K562 (cell line): ENCODE measurements around the gene SLC24A4. TPM values are rescaled to one million over a fixed set of nuclear protein-coding genes. Genes with fewer than 3 reads are reported as not detected.

ENCODE experiments used
- ATAC-seq: fragments of 200-7000 bp; cut with Tn5 transposase; 3 replicates; pipeline ENCODE4 v1.9.1; 2020; ENCODE audit warnings: moderate library complexity
- BruUV-seq: library from RNA; stranded (reverse); fragments of 400-500 nt; replicated peaks from 2 replicates; lab custom pipeline; 2021; lab: Mats Ljungman, UMichigan
- CTCF ChIA-PET: fragments of 300-600 bp; formaldehyde crosslinking; extraction: SDS; loops from one replicate; lab custom pipeline; 2021; ENCODE audit warnings: low intra/inter-chr PET ratio; lab: Yijun Ruan, JAX
- POLR2A ChIA-PET: fragments of 300-600, 350-650 bp; sonication (Branson Sonifier 250); formaldehyde crosslinking; extraction: SDS; loops from one replicate; lab custom pipeline; 2021; ENCODE audit warnings: antibody characterized with exemption, inconsistent platforms; lab: Yijun Ruan, JAX
- DNase-seq, 4 experiments: peaks; one replicate each; pipeline versions ENCODE4 v3.0.0 to v3.0.0-alpha.2; 2011 to 2018; ENCODE audit warnings: low spot score in 3 of 4, mixed read lengths in 3 of 4; ENCODE audit errors: extremely low read depth in 1 of 4
- FAIRE-seq: peaks from 2 replicates; lab custom pipeline; 2011; peaks lifted over from hg19 to GRCh38; lab: Jason Lieb, UNC
- H2AFZ ChIP-seq: 2 replicates; pipeline ENCODE4 v1.6.0; 2011; ENCODE audit warnings: low read depth, low read length, control low read depth, inconsistent platforms
- H3K27ac ChIP-seq: fragments of 200-600 bp; 3 replicates; pipeline ENCODE4 v1.8.0; 2011; ENCODE audit warnings: low read depth, mild to moderate bottlenecking, control low read depth, inconsistent platforms, low read length, moderate library complexity, mixed read lengths; ENCODE audit errors: extremely low read depth
- H3K27me3 ChIP-seq, 2 experiments: fragments of 300-600 bp in 1 of 2; 2 replicates in 1 of 2; 3 replicates in 1 of 2; pipeline versions ENCODE4 v1.6.0 to v1.8.0; 2011; ENCODE audit warnings: inconsistent platforms in 2 of 2, low read length in 2 of 2, mild to moderate bottlenecking in 1 of 2, mixed read lengths in 1 of 2, moderate library complexity in 1 of 2; ENCODE audit not compliant: control insufficient read depth in 2 of 2, insufficient read depth in 2 of 2
- H3K36me3 ChIP-seq: fragments of 300-600 bp; 3 replicates; pipeline ENCODE4 v1.8.0; 2011; ENCODE audit warnings: mild to moderate bottlenecking, low read length, inconsistent platforms; ENCODE audit not compliant: control insufficient read depth, insufficient read depth
- H3K4me1 ChIP-seq, 2 experiments: fragments of 200-600 bp in 1 of 2; replicated peaks in 1 of 2; 2 replicates in 1 of 2; 3 replicates in 1 of 2; pipeline versions ENCODE4 v1.5.1 to v1.8.0; 2011; ENCODE audit warnings: inconsistent platforms in 2 of 2, low read length in 2 of 2, mild to moderate bottlenecking in 1 of 2, mixed read lengths in 1 of 2, moderate library complexity in 1 of 2; ENCODE audit not compliant: control insufficient read depth in 2 of 2, insufficient read depth in 2 of 2
- H3K4me2 ChIP-seq: 2 replicates; pipeline ENCODE4 v1.6.1; 2011; ENCODE audit warnings: low read length, control low read depth, inconsistent platforms, mixed read lengths; ENCODE audit not compliant: insufficient read depth
- H3K4me3 ChIP-seq: fragments of 200-600 bp; sonication (generic), shearing (Covaris generic); 2 replicates; pipeline ENCODE4 v1.5.1; 2016; ENCODE audit warnings: control low read depth, inconsistent platforms
- H3K79me2 ChIP-seq: fragments of 200-600 bp; 3 replicates; pipeline ENCODE4 v1.8.0; 2011; ENCODE audit warnings: low read length, inconsistent platforms; ENCODE audit not compliant: control insufficient read depth, insufficient read depth
- H3K9ac ChIP-seq, 2 experiments: 2 replicates each; pipeline versions ENCODE4 v1.6.0 to v1.6.1; 2011; ENCODE audit warnings: low read depth in 2 of 2, low read length in 2 of 2, control low read depth in 1 of 2, inconsistent platforms in 1 of 2, mild to moderate bottlenecking in 1 of 2, mixed read lengths in 1 of 2; ENCODE audit not compliant: insufficient read depth in 1 of 2
- H3K9me1 ChIP-seq: one replicate; pipeline ENCODE4 v1.6.0; 2011; ENCODE audit warnings: inconsistent platforms, mild to moderate bottlenecking, low read length, moderate library complexity; ENCODE audit not compliant: control insufficient read depth, insufficient read depth
- H3K9me3 ChIP-seq: replicated peaks from 2 replicates; pipeline ENCODE4 v1.5.1; 2011; ENCODE audit warnings: low read depth, low read length, inconsistent platforms; ENCODE audit not compliant: control insufficient read depth, insufficient read depth
- H4K20me1 ChIP-seq: replicated peaks from 2 replicates; pipeline ENCODE4 v1.6.1; 2011; ENCODE audit warnings: low read length, inconsistent platforms, mixed read lengths; ENCODE audit not compliant: control insufficient read depth, insufficient read depth
- HMG20B ChIP-seq: fragments of 250-450 bp; sonication (Bioruptor Pico); IDR thresholded peaks from 2 replicates; pipeline ENCODE4 v1.5.0; 2021; ENCODE audit warnings: mild to moderate bottlenecking
- KDM2B ChIP-seq: fragments of 250-450 bp; sonication (Bioruptor Pico); IDR thresholded peaks from 2 replicates; pipeline ENCODE4 v1.8.0; 2021; ENCODE audit warnings: mild to moderate bottlenecking, moderate library complexity
- NFIC ChIP-seq: fragments of 450-650 bp; IDR thresholded peaks from 2 replicates; pipeline ENCODE4 v1.6.1; 2017; ENCODE audit warnings: mild to moderate bottlenecking, inconsistent platforms
- RBFOX2 ChIP-seq: fragments of 200-400 bp; formaldehyde crosslinking; IDR thresholded peaks from 2 replicates; pipeline ENCODE4 v1.6.1; 2017; ENCODE audit warnings: low read depth, mild to moderate bottlenecking, low read length, moderate library complexity
- RFX5 ChIP-seq: IDR thresholded peaks from 2 replicates; pipeline ENCODE4 v1.6.1; 2011; ENCODE audit warnings: low read depth, mild to moderate bottlenecking, improper control_type of control experiment, low read length
- SAFB2 ChIP-seq: fragments of 200-400 bp; formaldehyde crosslinking; IDR thresholded peaks from 2 replicates; pipeline ENCODE4 v1.6.1; 2018; ENCODE audit warnings: borderline replicate concordance, low read length, low read depth, moderate library complexity; ENCODE audit not compliant: severe bottlenecking
- SMC3 ChIP-seq: conservative IDR thresholded peaks from 2 replicates; pipeline ENCODE4 v1.6.1; 2011; ENCODE audit warnings: low read depth, low read length, improper control_type of control experiment; ENCODE audit not compliant: insufficient read depth
- SRF ChIP-seq, 2 experiments: fragments of 250-450, 450-650 bp in 1 of 2; sonication (Bioruptor Pico) in 1 of 2; sonication (generic) in 1 of 2; formaldehyde crosslinking; IDR thresholded peaks; 2 replicates each; pipeline versions ENCODE4 v1.5.0 to v1.5.1; 2020 to 2022; ENCODE audit warnings: mild to moderate bottlenecking in 1 of 2, missing genetic modification reagents in 1 of 2
- TFAM ChIP-seq: fragments of 250-450 bp; sonication (Bioruptor Pico); conservative IDR thresholded peaks from 2 replicates; pipeline ENCODE4 v1.5.0; 2021; ENCODE audit warnings: mild to moderate bottlenecking, moderate library complexity
- TGIF2 ChIP-seq: sonication (generic); formaldehyde crosslinking; IDR thresholded peaks from 2 replicates; pipeline ENCODE4 v1.8.1; 2022; ENCODE audit warnings: mild to moderate bottlenecking, missing genetic modification reagents, moderate library complexity
- U2AF2 ChIP-seq: fragments of 200-400 bp; formaldehyde crosslinking; optimal IDR thresholded peaks from 2 replicates; pipeline ENCODE3; 2017; ENCODE audit warnings: low read depth, mild to moderate bottlenecking, low read length
- ZNF175 ChIP-seq: fragments of 200-800 bp; sonication (Bioruptor generic); IDR thresholded peaks from 2 replicates; pipeline ENCODE4 v1.6.1; 2016; ENCODE audit warnings: low read depth, mild to moderate bottlenecking, missing genetic modification characterization, missing compliant biosample characterization
- ZNF184 ChIP-seq: sonication (generic); formaldehyde crosslinking; IDR thresholded peaks from 2 replicates; pipeline ENCODE4 v1.5.0; 2020; ENCODE audit warnings: missing genetic modification reagents
- ZNF282 ChIP-seq: sonication (generic); formaldehyde crosslinking; IDR thresholded peaks from 2 replicates; pipeline ENCODE4 v1.8.1; 2023; ENCODE audit warnings: missing genetic modification reagents
- ZNF354B ChIP-seq: fragments of 250-450 bp; sonication (Bioruptor Pico); IDR thresholded peaks from 2 replicates; pipeline ENCODE4 v1.4.0; 2020
- ZNF785 ChIP-seq: fragments of 250-450 bp; sonication (Bioruptor Pico); IDR thresholded peaks from 2 replicates; pipeline ENCODE4 v1.4.0; 2020; ENCODE audit warnings: mild to moderate bottlenecking
- WGBS: fragments of 100-300 bp; shearing (Covaris generic); methylation state at CpG from one replicate; pipeline ENCODE4 v1.1.6; 2016; ENCODE audit warnings: low coverage, mixed read lengths; ENCODE audit not compliant: insufficient coverage; ENCODE audit errors: missing lambda C conversion rate; 5-methylcytosine and 5-hydroxymethylcytosine counted together
- in situ Hi-C: fragments of 300-500 bp; cut with MboI; formaldehyde crosslinking; loops from 4 replicates; pipeline ENCODE4 v1.15.0; 2018; ENCODE audit warnings: inconsistent platforms, mixed read lengths
- intact Hi-C: fragments of 100-400 bp; cut with micrococcal nuclease; formaldehyde crosslinking; loops from 2 replicates; pipeline ENCODE4 v1.14.2; 2022
- polyA plus RNA-seq, 8 experiments: library from polyadenylated mRNA; depleted of rRNA in 4 of 8; stranded (reverse) in 5 of 8; unstranded in 3 of 8; fragments of >200 nt; fragmentation: Nextera tagmentation in 2 of 8; fragmentation: Illumina TruSeq in 1 of 8; extraction: Ambion mirVana in 2 of 8; extraction: Trizol in 1 of 8; gene quantifications; 2 replicates each; pipeline versions ENCODE4 v1.2.1 to v1.2.3, GENCODE V29; 2011 to 2014; ENCODE audit warnings: inconsistent platforms in 1 of 8, missing spikeins in 1 of 8
- total RNA-seq, 7 experiments: library from RNA; depleted of rRNA in 6 of 7; stranded (reverse); fragments of >200 nt in 6 of 7; fragmentation: Illumina TruSeq in 2 of 7; extraction: Trizol in 2 of 7; gene quantifications; 2 replicates each; pipeline versions ENCODE4 v1.2.1 to v1.2.3, GENCODE V29; 2011 to 2021; ENCODE audit warnings: low replicate concordance in 1 of 7

Gene SLC24A4
- total and polyA plus RNA-seq, 9 of the 15 experiments (the other 6 are each of a cell fraction or from before 2014, with no cell fraction given): not detected

DNA sequence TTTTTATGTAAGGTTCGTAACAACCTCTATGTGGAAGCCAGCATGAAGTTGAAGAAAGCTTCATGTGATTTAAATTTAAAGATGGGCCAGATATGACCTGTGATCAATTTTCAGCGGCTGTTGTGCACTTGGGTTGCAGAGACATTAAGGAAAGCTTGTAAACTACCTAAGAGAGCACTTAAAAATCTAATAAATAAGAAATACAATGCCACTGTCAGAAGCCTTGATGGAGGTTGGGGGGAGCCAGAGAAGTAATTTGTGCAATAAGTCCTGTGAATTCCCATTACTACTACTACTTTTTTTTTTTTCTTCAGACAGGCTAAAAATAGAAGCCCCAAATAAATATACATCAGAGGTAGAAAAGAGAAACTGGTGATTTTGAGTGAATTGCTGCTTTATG, 30.3 kb upstream of the SLC24A4 start:
- CTCF ChIA-PET: no interaction called here
- Histone ChIP-seq H3K9me1 (no peaks in the 10 kb centered on the region), H3K36me3 (no peaks in the 10 kb centered on the region), H3K9ac (no peak overlapping the region), H4K20me1 (no peaks in the 10 kb centered on the region), H3K27me3 (peaks cover 2 to 10% of the 10 kb centered on the region in 2 experiments; a peak in 2 of 5 replicates), H3K79me2 (no peaks in the 10 kb centered on the region), H3K4me3 (no peak overlapping the region), H3K4me1 (peaks cover 0 to 3% of the 10 kb centered on the region in 2 experiments; a peak in 1 of 5 replicates), H3K9me3 (no peaks in the 10 kb centered on the region), H3K4me2 (no peak overlapping the region), H2AFZ (no peak overlapping the region), H3K27ac (no peak overlapping the region)
- 0% methylated on average over 2 of the region's 2 CpGs for WGBS
- ATAC-seq (no peak), FAIRE-seq (no peak), DNase-seq (no peak)
- in situ Hi-C loops (no loop called here), intact Hi-C loops (no loop called here)
- TF ChIP-seq RFX5: no peak
- no peak for TF ChIP-seq ZNF282
- no peak for TF ChIP-seq NFIC
- TF ChIP-seq RBFOX2: no peak
- TF ChIP-seq ZNF785 (CRISPR knock-in tag): no peak
- no peak for TF ChIP-seq KDM2B
- no peak for TF ChIP-seq SRF (CRISPR knock-in tag; IDR thresholded peaks at IDR 0.05)
- no peak for TF ChIP-seq SAFB2
- TF ChIP-seq ZNF354B (CRISPR knock-in tag): no peak
- TF ChIP-seq HMG20B (CRISPR knock-in tag): no peak
- TF ChIP-seq ZNF184 (CRISPR knock-in tag): no peak
- TF ChIP-seq TGIF2 (CRISPR knock-in tag): no peak
- TF ChIP-seq ZNF175 (CRISPR knock-in tag): no peak
- no peak for TF ChIP-seq SMC3
- TF ChIP-seq U2AF2: no peak
- TF ChIP-seq TFAM (CRISPR knock-in tag): no peak
- POLR2A ChIA-PET: no interaction called here
- no TSS peak for BruUV-seq
